GM12878 (cell line): ENCODE results near the gene REV3L. TPM values are rescaled to one million over a fixed set of nuclear protein-coding genes. Genes with fewer than 3 reads are reported as not detected.

Experiments
- CHD4 ChIP-seq: fragments of 200-600 bp; sonication (generic); IDR thresholded peaks from 2 replicates; pipeline ENCODE4 v1.6.1; 2016; ENCODE audit warnings: mild to moderate bottlenecking
- EP300 ChIP-seq, 2 experiments: fragments of 150-350 bp in 1 of 2; IDR thresholded peaks; 2 replicates each; pipeline ENCODE4 v1.6.1; 2011 to 2012; ENCODE audit warnings: low read depth in 2 of 2, low read length in 2 of 2, borderline replicate concordance in 1 of 2, improper control_type of control experiment in 1 of 2, inconsistent platforms in 1 of 2; ENCODE audit not compliant: control insufficient read depth in 1 of 2
- KLF5 ChIP-seq: fragments of 450-650 bp; IDR thresholded peaks from 2 replicates; pipeline ENCODE4 v1.6.1; 2014; ENCODE audit warnings: mild to moderate bottlenecking; ENCODE audit not compliant: partially characterized antibody
- MTA2 ChIP-seq: fragments of 450-650 bp; IDR thresholded peaks from 2 replicates; pipeline ENCODE4 v1.6.1; 2016; ENCODE audit warnings: low read depth, mild to moderate bottlenecking, moderate library complexity
- RAD21 ChIP-seq: IDR thresholded peaks from 2 replicates; pipeline ENCODE4 v1.6.1; 2011; ENCODE audit warnings: mild to moderate bottlenecking, low read depth, low read length, moderate library complexity; ENCODE audit not compliant: insufficient read depth
- RCOR1 ChIP-seq: conservative IDR thresholded peaks from 2 replicates; pipeline ENCODE4 v1.6.1; 2012; ENCODE audit warnings: low read depth, low read length, improper control_type of control experiment
- TARDBP ChIP-seq: IDR thresholded peaks from 2 replicates; pipeline ENCODE4 v1.6.1; 2016; ENCODE audit warnings: borderline replicate concordance
- TBL1XR1 ChIP-seq: IDR thresholded peaks from 2 replicates; pipeline ENCODE4 v1.6.1; 2012; ENCODE audit warnings: low read depth, low read length, improper control_type of control experiment
- TCF7 ChIP-seq: IDR thresholded peaks from 2 replicates; pipeline ENCODE4 v1.6.1; 2014; ENCODE audit warnings: antibody characterized with exemption, borderline replicate concordance
- ZNF622 ChIP-seq: fragments of 450-650 bp; IDR thresholded peaks from 2 replicates; pipeline ENCODE4 v1.6.1; 2017; ENCODE audit warnings: mild to moderate bottlenecking, inconsistent platforms
- polyA plus RNA-seq, 11 experiments: library from polyadenylated mRNA; depleted of rRNA in 4 of 11; unstranded in 6 of 11; stranded (reverse) in 5 of 11; fragments of >200 nt; fragmentation: Nextera tagmentation in 4 of 11; fragmentation: Illumina TruSeq in 1 of 11; extraction: Ambion mirVana in 4 of 11; extraction: Trizol in 1 of 11; gene quantifications; 1 replicate in 1 of 11; 2 replicates in 10 of 11; pipeline versions ENCODE4 v1.2.1 to v1.2.3, GENCODE V29; 2011 to 2016; ENCODE audit warnings: inconsistent platforms in 2 of 11, missing spikeins in 2 of 11, low read depth in 1 of 11
- total RNA-seq, 4 experiments: library from RNA; depleted of rRNA in 3 of 4; stranded (reverse); fragments of >200 nt in 3 of 4; fragmentation: Illumina TruSeq in 1 of 4; extraction: Trizol in 1 of 4; gene quantifications; 2 replicates each; pipeline versions ENCODE4 v1.2.1 to v1.2.3, GENCODE V29; 2013 to 2021
- TF ChIP-seq, protein P1 (sequence below): fragments of 450-650 bp; IDR thresholded peaks from 2 replicates; pipeline ENCODE4 v1.6.1; 2017; ENCODE audit warnings: antibody characterized with exemption, mild to moderate bottlenecking, moderate library complexity
- TF ChIP-seq, protein P2 (sequence below): IDR thresholded peaks from 2 replicates; pipeline ENCODE4 v1.6.1; 2012; ENCODE audit warnings: improper control_type of control experiment, low read depth, low read length; ENCODE audit not compliant: insufficient replicate concordance
- TF ChIP-seq, protein P3 (sequence below): fragments of 150-350 bp; IDR thresholded peaks from 2 replicates; pipeline ENCODE4 v1.6.1; 2014; ENCODE audit warnings: mild to moderate bottlenecking, low read depth, low read length

REV3L gene
- total and polyA plus RNA-seq, 10 of the 15 experiments (the other 5 are each of a cell fraction or from before 2014, with no cell fraction given), result 7.6 to 33.6 (median 21.5) TPM

DNA sequence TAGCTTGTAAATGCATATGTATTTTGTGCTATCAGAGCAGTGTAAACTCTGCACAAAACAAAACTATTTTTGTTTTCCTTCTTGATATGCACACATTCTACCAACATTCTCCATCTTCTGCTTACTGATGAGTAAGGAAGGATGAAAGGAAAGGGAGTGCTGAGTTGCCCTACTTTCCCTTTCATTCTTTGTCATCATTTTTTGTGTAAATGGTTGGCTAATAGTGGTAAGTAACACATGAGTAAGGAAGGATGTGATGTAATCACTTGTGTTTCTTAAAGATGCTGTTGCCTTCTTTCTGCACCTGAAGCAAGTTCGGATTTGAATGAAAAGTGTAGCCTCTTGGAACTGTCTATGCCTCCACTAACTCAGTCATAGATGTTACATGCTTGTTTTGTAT, 4.6 kb upstream of the REV3L start (continued):
- TF ChIP-seq KLF5 (no peak), TARDBP (no peak), EP300 (IDR thresholded peaks at IDR 0.05; ENCODE audit: borderline replicate concordance in 1 of 2, control insufficient read depth in 1 of 2, low read depth in 2 of 2, low read length in 2 of 2) (peak; percentile 54 to 69; a peak in 3 of 4 replicates), RAD21 (no peak), TCF7 (0 out of 2 replicates have a peak, but pooled peaks have one; percentile 43), TBL1XR1 (no peak; the same call in 1 of the 2 replicates), RCOR1 (peak; percentile 26; the same call in 1 of the 2 replicates), CHD4 (no peak), MTA2 (peak; percentile 30; the same call in 1 of the 2 replicates), ZNF622 (no peak)
- TF ChIP-seq, protein P1, sequence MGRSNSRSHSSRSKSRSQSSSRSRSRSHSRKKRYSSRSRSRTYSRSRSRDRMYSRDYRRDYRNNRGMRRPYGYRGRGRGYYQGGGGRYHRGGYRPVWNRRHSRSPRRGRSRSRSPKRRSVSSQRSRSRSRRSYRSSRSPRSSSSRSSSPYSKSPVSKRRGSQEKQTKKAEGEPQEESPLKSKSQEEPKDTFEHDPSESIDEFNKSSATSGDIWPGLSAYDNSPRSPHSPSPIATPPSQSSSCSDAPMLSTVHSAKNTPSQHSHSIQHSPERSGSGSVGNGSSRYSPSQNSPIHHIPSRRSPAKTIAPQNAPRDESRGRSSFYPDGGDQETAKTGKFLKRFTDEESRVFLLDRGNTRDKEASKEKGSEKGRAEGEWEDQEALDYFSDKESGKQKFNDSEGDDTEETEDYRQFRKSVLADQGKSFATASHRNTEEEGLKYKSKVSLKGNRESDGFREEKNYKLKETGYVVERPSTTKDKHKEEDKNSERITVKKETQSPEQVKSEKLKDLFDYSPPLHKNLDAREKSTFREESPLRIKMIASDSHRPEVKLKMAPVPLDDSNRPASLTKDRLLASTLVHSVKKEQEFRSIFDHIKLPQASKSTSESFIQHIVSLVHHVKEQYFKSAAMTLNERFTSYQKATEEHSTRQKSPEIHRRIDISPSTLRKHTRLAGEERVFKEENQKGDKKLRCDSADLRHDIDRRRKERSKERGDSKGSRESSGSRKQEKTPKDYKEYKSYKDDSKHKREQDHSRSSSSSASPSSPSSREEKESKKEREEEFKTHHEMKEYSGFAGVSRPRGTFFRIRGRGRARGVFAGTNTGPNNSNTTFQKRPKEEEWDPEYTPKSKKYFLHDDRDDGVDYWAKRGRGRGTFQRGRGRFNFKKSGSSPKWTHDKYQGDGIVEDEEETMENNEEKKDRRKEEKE, result no peak
- TF ChIP-seq, protein P2, sequence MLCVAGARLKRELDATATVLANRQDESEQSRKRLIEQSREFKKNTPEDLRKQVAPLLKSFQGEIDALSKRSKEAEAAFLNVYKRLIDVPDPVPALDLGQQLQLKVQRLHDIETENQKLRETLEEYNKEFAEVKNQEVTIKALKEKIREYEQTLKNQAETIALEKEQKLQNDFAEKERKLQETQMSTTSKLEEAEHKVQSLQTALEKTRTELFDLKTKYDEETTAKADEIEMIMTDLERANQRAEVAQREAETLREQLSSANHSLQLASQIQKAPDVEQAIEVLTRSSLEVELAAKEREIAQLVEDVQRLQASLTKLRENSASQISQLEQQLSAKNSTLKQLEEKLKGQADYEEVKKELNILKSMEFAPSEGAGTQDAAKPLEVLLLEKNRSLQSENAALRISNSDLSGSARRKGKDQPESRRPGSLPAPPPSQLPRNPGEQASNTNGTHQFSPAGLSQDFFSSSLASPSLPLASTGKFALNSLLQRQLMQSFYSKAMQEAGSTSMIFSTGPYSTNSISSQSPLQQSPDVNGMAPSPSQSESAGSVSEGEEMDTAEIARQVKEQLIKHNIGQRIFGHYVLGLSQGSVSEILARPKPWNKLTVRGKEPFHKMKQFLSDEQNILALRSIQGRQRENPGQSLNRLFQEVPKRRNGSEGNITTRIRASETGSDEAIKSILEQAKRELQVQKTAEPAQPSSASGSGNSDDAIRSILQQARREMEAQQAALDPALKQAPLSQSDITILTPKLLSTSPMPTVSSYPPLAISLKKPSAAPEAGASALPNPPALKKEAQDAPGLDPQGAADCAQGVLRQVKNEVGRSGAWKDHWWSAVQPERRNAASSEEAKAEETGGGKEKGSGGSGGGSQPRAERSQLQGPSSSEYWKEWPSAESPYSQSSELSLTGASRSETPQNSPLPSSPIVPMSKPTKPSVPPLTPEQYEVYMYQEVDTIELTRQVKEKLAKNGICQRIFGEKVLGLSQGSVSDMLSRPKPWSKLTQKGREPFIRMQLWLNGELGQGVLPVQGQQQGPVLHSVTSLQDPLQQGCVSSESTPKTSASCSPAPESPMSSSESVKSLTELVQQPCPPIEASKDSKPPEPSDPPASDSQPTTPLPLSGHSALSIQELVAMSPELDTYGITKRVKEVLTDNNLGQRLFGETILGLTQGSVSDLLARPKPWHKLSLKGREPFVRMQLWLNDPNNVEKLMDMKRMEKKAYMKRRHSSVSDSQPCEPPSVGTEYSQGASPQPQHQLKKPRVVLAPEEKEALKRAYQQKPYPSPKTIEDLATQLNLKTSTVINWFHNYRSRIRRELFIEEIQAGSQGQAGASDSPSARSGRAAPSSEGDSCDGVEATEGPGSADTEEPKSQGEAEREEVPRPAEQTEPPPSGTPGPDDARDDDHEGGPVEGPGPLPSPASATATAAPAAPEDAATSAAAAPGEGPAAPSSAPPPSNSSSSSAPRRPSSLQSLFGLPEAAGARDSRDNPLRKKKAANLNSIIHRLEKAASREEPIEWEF, result no peak
- TF ChIP-seq, protein P3, sequence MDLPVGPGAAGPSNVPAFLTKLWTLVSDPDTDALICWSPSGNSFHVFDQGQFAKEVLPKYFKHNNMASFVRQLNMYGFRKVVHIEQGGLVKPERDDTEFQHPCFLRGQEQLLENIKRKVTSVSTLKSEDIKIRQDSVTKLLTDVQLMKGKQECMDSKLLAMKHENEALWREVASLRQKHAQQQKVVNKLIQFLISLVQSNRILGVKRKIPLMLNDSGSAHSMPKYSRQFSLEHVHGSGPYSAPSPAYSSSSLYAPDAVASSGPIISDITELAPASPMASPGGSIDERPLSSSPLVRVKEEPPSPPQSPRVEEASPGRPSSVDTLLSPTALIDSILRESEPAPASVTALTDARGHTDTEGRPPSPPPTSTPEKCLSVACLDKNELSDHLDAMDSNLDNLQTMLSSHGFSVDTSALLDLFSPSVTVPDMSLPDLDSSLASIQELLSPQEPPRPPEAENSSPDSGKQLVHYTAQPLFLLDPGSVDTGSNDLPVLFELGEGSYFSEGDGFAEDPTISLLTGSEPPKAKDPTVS, result no peak
- TF ChIP-seq, all 136 proteins: peak for 31
